Caki2 (cell line): ENCODE measurements around the gene LCN1. TPM values are rescaled to one million over a fixed set of nuclear protein-coding genes. Genes with fewer than 3 reads are reported as not detected.

Experiments used
- DNase-seq: peaks from one replicate; pipeline ENCODE4 v3.0.0-alpha.2; 2015; ENCODE audit warnings: low read depth
- in situ Hi-C: cut with HindIII; loops from 2 replicates; pipeline ENCODE4 v1.10.0; 2016; ENCODE audit warnings: low sequenced_read_pairs, low pct_unique_long_range_greater_than_20kb, mixed read lengths
- total RNA-seq: library from RNA; depleted of rRNA; stranded (reverse); fragments of >200 nt; shearing (Covaris generic); gene quantifications from 2 replicates; pipeline ENCODE4 v1.2.3, GENCODE V29; 2014; ENCODE audit warnings: low replicate concordance; rRNA removed

LCN1 gene
- total RNA-seq = not detected in 2 replicates

DNA sequence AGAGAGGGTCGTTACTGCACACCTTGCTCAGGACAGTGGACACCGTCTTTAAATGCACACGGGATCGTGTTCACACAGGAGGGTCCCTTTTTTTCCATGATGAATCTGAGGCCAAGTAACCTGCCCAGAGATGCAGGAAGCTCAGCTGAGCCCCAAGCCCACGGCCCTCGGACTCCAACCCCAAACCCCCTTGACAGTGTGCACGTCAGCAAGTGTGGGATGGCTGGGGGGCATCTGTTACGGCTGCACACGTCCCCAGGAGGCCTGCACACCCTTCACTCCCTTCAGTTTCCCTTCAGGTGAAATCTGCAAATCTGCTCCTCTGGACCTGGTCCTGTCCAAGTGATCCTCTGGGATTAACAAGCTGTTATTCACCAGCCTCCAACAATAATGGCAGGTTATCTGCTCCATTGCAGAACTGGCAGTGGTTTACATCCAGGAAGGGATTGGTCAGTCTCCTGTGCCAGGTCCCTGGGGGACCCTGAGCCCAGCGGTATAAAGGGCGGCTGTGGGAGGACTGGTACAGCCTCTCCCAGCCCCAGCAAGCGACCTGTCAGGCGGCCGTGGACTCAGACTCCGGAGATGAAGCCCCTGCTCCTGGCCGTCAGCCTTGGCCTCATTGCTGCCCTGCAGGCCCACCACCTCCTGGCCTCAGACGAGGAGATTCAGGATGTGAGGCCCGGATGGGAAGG is at the start of gene LCN1:
TSS of gene LCN1 (plus strand) at position 525 of the 692 bp plus-strand sequence. CDS start at position 583, 58 bp downstream.
- in situ Hi-C loops = no loop called here
- no peak for DNase-seq

DNA sequence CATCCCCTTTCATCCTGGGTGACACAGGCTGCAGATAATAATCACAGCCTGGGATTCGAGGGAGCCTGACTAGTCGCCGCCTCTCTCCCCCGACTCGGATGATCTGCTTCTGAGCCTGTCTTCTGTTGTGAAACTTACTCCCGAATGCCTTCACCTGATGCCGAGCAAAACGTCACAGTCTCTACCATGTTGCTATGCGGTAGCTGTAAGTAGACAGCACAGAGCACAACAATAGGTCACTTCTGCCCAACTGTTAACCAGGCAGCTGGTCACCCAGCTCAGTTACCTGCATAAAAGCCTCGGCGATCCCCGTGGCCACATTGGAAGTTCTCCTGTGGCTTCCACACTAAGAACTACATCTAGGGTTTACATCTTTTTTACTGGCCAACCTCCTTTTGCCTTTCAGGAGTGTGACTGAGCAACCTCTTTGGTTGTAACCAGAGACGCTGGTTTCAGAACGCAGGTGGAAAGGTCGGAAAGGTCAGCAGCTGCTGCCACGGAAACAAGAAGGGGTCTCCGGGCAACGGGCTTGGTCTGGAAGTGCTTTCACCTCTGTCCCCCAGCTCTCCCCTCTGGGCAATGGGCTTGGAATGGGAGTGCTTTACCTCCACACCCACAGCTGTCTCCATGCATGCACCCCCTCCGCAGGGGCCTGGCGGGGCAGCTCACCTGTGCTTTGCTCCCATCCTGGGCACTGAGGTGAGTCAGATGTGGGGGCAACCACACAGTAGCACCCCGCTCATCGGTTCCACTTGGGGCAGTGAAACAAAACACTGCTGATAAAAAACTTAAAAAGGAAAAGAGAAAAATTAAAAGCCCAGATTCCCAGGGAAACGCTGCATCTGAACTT is 49.2 kb upstream of the LCN1 start:
- in situ Hi-C loops = no loop called here
- DNase-seq = no peak

DNA sequence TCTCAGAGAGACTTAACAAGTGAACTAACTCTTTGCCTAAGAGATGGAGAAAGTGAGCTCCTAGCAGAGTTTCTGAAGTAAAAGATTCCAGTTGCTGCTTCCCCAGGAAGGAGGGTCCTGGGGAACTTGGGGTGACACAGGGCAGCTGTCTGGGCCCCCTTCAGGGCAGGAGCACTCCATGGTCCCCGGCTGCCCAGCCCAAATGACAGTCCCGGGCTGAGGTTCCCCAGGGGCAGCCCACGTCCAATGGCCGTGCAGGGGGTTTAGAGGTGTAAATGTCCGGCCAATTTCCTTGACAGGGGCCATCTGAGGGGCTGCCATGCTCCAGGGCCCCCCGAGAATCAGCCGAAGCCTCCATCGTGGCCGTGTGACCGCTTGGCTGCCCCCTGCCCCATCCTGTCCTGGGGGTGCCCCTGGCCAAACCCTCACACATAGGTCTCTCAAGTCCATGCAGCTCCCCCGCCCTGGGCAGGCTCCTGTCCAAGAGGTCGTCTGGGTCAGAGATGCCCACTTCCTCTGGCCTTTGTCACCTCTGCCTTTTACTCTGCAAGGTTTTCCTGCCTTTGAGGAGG is 47.2 kb upstream of the LCN1 start:
- in situ Hi-C loops = no loop called here
- no peak for DNase-seq

DNA sequence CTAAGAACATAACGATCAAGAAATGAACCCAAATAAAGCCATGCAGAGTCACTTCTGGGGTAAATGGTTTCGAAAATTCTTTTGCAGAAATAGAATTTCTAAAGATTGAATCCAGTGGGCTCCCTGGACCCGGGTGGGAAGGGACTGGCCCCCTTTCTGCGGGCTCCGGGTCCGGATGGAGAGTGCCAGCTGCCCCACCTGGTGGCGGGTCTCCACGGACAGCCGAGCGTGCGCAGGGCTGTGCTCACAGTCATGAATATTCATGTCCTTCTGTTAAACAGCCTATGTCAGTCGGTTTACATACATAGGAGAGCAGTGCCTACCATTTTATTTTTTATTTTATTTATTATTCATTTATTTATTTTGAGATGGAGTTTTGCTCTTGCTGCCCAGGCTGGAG is 46.3 kb upstream of the LCN1 start:
- in situ Hi-C loops = no loop called here
- no peak for DNase-seq

DNA sequence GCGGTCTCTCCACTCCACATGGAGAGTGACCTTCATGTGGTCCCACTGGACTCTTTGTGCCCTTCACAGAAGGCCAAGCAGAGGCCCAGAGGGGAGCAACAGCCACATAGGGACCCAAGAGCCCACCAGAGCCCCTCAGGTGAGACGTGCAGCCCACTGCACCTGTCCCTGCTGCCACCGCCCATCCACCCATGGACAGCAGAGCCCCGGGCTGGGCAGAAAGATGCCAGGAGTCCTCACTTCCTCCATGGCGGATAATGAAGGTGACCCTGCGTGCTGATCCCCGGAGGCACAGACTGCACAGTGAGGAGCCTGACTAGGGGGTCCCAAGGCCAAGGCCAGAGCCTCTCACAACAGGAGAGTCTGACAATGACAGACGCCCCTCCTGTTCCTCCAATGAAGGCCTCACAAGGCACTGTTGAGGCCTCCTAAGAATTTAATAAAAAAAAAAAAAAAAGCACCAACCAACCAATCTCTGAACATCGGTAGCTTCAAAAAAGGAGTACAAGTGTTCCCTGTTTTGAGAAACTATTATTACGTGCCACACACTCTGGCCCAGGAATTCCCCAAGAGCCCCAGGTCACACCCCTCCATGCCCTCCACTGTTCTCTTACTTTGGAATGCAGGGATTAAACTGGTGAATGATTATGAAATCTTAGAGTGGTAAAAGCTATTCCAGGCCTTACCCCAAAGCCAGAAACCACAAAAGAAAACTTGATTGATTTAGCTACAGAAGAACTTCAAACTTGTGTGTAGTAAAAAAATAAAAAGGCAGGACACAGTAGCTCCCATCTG is 44.5 kb upstream of the LCN1 start:
- in situ Hi-C loops = no loop called here
- DNase-seq = no peak

DNA sequence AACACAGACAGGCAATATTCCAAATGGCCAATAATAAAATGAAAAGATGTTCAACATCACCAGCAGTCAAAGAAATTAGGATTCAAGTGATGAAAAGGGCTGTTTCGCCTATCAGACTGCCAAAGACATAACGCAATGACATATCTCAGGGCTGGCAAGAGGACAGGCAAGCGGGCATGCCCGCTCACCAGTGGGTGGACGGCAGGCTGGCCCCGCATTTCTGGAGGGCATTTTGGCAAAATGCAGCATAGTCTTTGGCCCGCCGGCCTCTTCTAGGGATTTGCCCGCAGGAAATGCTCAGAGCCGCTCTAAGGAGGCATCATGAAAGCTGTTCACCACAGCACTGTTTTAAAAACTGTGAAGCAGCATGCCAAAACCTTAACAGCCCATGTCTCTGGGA is 43.0 kb upstream of the LCN1 start:
- in situ Hi-C loops = no loop called here
- DNase-seq = no peak

DNA sequence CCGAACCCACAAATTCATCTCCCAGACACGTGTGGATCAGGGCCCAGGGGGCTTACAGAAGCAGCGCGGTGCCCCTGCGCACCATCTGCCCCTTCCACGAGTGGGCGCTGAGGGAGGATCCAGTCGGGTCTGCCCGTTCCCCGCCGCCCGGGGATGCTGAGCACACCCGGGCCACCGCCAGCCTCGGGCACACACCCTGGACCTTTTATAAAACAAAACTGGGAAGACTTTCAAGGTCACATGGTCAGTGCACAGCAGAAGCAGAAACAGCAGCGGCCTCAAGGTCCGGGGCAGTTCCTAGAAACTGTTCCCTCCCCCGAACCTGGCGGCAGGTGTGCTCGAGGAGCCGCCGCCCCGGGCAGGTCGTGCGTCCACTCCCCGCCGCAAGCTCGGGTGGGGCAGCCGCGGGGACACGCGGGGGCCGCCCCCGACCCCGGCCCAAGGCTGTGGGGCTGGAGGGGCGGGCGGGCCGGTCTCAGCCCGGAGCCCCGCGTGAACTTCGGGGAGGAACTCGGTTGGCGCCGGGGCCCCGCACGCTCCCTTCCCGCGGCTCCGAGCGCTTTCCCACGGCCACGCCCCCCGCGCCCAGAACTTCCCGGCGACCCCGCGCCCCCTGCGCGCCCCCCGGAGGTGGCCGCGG is 42.3 kb upstream of the LCN1 start:
- peak; percentile 47 for DNase-seq
- in situ Hi-C loops = no loop called here

DNA sequence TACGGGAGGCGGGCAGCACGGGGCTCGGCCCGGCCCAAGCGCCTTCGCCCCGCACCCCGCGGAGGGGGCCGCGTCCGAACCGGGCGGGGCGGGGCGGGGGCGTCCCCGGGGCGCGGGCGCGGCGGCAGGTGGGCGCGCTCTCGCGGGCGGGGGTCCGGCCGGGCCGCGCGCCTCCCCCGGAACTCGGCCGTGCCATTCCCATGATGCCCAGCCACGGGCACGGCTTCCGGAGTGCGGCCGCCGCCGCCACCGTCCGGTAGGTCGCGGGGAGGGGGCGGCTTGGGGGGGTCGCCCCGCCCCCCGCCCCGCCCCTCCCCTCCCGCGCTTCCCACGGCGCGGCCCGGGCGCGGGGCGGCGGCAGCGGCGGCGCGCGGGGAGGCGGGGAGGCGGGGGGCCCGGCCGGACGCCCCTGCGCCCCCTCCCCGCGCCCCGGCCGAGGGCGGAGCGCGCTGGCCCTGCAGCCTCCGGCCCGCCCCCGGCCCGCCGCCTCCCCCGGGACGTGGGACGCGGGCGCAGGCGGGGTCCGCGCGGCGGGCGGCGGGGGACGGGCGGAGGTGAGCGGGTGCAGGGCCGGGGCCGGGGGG is 41.7 kb upstream of the LCN1 start, which contains the start of gene PPP1R26:
TSS of gene PPP1R26 (plus strand) at position 314 of the 584 bp plus-strand sequence. CDS start 4,729 bp downstream, outside the sequence.
- no peak for DNase-seq
- in situ Hi-C loops = no loop called here

DNA sequence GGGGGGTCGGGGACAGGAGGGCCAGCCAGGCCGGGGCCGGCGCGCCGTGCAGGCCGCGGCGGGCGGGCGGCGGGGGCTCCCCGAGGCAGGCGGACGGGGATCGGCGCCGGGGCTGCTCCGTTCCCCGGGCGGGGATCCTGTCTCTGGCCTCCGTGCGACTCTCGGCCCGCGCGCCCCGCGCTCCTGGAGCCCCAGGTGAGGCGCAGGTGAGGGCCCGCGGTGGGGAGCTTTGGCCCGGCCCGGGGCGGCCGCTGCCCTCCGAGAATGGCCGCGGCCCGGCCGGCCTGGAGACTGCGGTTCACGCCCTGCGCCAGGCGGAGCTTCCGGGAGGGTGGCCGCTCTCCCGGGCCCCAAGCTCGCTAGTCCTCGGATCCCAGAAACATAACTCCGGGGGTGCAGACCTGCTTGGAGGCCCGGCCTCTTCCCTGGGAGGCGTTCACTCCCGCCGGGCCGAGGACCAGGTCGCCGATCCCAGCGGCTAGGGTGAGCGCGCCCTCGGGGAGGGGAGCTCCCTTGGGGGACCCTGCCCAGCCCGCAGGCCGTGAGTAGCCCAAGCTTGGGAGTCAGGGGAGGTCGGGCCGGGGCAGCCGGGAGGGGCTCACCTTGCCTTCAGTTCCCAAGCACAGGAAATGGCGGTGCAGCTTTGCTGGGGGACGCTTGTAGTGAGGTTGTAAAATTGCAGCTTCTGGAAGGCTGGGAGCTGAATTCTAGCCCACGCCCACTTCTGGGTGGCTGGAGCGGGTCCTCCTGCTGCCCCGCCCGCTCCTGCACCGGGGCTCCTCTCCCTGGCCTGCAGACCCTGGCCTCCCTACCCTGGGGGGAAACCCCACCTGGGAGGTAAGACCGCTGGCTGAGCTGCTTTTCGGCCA is 40.9 kb upstream of the LCN1 start:
- DNase-seq = peak; percentile 40
- in situ Hi-C loops = no loop called here

DNA sequence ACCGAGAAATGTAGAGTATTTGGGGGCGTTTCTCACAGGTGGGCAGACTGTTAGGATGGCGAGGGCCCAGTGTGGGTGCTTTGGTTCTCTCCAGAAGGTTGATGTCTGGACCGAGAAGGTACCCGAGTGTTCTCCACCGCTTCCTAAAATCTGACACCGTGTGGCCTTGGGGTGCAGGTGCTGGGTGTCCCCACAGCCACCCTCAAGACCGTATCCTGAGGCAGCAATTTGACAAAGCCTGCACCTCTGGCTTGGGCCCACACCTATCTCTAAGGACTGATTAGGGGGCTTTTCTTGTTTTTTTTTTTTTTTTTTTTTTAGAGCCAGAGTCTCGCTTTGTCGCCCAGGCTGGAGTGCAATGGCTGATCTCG is 40.3 kb upstream of the LCN1 start:
- in situ Hi-C loops = no loop called here
- no peak for DNase-seq

DNA sequence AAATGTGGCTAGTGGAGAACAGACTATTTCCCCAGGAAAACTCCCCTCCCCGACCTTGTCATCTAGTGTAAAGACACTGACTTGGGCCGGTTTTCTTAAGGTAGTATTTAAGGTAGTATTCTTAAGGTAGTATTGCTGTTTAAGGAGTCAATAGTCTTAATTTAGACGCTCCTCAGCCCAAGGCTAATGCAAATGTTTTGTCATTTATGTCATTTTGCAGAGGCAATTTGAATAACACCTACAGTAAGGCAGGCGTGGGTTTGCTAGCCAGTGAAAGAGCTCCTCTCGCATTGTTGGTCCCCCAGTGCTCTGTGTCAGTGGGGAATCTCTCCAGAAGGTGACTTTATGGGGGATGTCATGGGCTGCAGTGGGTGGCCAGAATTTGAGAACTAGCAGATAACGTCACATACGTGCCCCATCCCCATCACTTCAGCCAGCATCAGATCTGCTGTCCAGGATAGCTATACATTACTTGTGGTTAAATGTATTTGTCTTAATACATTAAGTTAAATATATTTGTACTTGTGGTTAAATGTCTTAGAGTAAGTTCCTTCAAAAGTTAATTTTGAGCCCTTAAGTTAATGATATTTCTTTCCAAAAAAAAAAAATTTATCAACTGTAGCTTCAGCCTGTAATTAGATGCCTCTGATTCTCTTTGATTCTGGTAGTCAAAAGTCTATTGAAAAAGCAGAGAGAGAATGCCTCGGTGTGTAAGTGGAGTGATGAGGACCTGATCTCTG is 39.1 kb upstream of the LCN1 start:
- DNase-seq = no peak
- in situ Hi-C loops = no loop called here

DNA sequence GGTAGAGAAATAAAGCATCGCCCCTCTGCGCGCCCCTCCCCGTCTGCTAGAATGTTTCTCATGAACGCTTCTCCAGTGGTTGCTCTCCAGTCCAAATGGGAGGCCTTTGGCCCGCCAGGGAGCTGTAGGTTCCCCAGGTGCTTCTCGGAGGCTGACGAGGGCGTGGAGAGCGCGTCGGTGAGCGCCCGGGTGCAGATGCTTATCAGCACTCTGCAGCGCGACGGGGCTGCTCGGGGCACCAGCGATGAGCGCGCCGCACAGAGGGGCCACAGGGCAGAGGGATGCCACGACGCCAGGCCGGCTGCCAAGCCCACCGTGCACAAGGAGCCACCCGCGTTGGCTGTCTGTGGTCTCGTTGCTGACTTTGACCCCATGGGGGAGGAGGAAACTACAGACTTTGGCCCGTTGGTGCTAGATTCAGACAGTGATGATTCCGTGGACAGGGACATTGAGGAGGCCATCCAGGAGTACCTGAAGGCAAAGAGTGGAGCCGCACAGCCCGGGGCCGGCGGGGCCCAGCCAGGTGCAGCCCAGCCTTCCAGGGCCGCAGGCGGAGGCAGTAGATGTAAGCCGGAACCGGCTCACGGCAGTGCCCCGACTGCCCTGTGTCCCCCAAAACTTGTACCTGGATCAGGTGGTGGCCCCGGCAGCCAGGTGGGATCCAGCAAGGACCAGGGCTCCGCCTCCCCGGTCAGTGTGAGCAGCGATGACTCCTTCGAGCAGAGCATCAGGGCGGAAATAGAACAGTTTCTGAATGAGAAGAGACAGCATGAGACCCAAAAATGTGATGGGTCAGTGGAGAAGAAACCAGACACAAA is 36.6 kb upstream of the LCN1 start:
- in situ Hi-C loops = no loop called here
- no peak for DNase-seq

DNA sequence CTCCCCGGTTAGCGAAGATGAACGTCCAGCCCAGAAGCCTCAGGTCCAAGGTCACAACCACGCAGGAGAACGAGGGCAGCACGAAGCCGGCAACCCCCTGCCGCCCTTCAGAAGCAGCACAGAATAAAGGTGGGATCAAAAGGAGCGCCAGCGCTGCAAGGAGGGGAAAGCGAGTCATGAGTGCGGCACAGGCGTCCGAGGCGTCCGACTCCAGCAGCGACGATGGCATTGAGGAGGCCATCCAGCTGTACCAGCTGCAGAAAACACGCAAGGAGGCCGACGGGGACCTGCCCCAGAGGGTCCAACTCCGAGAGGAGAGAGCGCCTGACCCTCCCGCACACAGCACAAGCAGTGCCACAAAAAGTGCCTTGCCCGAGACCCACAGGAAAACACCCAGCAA is 35.9 kb upstream of the LCN1 start:
- DNase-seq = no peak
- in situ Hi-C loops = no loop called here

DNA sequence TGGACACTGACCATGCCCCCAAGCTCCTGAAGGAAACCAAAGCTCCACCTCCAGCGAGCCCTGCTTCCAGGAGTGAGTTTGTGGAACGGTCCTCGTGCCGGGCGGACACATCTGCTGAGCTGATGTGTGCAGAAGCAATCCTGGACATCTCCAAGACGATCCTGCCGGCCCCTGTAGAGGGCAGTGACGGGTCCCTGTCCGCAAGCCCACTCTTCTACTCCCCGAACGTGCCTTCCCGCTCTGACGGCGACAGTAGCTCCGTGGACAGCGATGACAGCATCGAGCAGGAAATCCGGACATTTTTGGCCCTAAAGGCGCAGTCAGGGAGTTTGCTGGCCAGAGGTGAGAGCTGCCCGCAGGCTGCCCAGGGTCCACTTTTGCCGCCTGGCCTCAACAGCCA is 35.4 kb upstream of the LCN1 start:
- no peak for DNase-seq
- in situ Hi-C loops = no loop called here

DNA sequence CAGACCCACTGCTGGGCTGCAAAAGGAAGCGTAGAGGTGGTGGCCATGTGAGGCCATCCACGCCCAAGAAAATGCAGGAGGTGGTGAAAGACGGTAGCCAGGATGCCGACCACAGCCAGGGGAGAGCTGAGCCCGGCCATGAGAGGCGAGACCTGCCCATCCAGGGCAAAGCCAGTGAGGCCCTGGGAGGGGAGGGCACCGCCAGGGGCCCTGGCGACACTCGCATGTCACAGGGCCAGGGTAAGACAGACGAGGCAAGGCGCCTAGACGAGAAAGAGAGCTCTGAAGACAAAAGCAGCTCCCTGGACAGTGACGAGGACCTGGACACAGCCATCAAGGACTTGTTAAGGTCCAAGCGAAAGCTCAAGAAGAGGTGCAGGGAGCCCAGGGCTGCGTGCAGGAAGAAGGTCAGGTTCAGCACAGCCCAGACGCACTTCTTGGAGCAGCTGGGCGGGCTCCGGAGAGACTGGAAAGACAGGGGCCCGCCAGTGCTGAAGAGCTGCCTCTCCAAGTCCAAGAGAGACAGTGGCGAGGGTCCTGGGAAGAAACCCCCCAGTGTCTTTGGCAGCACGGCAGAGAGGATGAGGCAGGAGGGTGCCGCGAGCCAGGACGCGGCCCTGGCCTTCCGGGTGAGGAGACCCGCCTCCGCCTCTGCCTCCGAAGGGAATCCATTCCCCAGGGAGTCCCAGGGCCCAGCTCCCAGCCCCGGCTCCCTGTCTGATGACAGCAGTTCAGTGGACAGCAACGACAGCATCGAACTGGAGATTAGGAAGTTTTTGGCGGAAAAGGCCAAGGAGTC is 34.8 kb upstream of the LCN1 start:
- DNase-seq = no peak
- in situ Hi-C loops = no loop called here
